Amniotic stem cell (primary cell): ENCODE measurements around the gene NEMP2.

Source experiments
- DNase-seq: peaks from one replicate; lab custom pipeline; 2025; lab: John Stamatoyannopoulos, UW

The NEMP2 gene

DNA sequence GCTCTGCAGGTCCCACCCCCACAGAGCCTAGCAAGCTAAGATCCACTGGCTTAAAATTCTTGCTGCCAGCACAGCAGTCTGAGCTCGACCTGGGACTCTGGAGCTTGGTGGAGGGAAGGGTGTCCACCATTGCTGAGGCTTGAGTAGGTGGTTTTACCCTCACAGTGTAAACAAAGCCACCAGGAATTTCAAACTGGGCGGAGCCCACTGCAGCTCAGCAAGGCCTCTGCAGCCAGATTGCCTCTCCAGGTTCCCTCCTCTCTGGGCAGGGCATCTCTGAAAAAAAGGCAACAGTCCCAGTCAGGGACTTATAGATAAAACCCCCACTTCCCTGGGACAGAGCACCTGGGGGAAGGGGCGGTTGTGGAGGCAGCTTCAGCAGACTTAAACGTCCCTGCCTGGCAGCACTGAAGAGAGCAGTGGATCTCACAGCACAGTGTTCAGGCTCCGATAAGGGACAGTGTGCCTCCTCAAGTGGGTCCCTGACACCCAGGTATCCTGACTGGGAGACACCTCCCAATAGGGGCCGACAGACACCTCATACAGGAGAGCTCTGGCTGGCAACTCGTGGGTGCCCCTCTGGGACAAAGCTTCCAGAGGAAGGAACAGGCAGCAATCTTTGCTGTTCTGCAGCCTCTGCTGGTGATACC is 20.0 kb upstream of the NEMP2 start:
- DNase-seq = no peak

DNA sequence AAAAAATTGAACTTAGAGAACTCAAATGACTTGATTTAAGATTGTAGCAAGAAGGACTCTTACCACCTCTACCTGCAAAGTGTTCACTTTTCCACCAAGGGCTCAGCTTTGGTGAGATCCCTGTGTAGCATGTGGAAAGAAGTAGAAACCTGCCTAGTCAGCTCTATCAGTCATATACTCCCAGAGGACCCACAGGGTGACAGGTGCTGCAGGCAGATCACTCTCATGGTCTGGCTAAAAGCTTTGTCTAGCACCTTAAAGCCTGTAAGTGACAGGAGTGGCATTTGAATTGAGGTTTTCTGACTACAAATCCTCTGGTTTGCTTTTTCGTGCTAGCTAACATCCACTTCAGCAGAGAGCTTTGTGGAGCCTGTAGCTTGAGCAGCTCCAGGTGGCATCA is 18.7 kb upstream of the NEMP2 start:
- DNase-seq = no peak

DNA sequence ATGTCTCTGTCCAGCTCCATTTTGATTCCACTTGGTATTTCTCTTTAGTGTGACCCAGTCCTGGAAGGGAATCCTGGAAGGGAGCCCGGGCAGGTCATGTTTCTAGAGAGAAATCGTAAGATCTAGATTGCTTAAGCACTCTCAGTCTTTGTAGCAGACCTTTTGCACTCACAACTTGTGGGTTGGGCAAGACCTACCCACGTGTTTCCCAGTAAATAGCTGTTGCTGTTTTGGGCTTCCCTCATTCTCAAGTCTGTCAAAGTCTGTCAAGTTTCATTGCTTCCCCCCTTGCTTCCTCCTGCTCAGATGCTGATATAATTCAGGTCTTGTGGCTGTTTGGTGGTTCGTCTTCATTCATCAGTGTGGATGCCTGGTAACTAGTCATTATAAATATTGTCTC is 17.4 kb upstream of the NEMP2 start:
- DNase-seq = no peak

DNA sequence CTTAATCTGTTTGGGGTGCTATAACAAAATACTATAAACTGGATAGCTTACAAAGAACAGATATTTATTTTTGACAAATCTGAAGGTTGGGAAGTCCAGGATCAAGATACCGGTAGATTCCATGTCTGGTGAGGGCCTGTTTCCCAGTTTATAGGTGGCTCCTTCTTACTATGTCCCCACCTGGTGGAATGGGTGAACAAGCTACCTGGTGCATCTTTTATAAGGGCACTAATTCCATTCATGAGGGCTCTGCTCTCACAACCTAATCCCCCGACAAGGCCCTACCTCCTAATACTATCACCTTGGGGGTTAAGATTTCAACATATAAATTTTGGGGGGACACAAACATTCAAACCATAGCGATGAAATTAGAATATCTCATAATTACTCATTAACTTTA is 15.6 kb upstream of the NEMP2 start:
- no peak for DNase-seq

DNA sequence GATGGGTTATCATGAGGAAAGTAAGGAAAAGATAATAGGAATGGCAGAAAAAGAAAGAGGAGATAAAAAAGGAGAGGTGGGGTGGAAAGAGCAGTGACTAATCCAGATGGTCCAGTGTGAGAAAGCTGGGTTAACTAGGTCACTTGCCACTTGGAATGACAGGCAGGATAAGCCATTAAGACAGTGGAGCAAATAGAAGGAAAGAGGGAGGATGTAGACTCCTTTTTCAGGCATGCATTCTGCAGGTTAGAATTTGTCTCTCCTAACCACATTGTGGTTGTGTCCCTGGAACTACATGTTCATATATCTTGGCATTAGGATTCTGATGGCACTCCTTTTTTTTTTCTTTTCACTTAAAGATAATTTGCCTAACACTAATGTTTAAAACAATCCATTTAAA is 13.4 kb upstream of the NEMP2 start:
- no peak for DNase-seq

DNA sequence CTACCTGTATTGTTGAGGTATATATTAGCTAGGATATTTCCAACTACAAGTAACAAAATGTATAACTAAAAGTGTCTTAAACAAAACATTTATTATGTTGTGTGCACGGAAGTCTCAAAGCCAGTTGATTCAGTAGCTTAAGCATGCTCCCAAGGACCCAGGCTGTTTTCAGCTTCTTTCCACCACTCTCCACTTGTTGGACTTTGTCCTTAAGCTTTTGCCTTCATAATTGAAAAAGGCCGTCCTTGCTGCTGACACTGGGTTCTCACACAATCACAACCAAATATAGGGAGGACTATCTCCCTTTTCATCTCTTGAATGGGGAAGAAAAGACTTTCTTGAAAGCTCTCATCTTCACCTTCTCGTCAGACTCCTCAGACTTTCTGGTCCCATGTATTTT is 12.2 kb upstream of the NEMP2 start:
- DNase-seq = no peak

DNA sequence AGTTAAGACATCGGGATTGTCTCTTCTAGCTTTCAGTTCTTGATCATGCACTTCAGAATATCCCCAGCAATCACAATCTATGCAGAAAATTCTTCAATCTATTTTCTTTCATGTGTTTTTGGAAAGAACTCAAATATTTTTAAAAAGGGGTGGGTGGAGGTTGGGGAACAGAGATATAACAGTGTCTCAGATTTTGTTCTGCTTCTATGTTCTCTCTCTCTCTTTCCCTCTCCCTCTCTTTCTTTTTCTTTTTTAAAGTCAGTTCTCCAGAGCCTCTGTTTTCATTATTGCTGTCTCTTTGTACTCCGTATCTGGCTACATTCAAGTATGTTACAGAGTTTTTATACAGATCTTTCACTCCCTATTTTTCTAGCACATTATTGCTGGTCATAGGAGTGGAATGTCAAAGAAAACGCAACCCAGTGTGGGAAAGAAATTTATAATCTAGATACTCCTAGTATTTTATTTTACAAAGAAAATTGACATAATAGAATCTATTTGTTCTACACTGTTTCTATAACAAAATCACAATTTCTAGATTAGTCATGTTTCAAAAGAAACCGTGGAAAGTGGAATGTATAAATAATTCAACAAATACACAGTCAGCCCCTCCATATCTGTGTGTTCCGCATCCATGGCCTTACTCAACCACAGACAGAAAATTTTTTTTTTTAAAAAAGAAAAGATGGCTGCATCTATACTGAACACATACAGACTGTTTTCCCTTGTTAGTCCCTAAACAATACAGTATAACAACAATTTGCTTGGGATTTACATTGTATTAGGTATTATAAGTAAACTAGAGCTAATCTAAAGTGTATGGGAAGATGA is 11.2 kb upstream of the NEMP2 start:
- no peak for DNase-seq

DNA sequence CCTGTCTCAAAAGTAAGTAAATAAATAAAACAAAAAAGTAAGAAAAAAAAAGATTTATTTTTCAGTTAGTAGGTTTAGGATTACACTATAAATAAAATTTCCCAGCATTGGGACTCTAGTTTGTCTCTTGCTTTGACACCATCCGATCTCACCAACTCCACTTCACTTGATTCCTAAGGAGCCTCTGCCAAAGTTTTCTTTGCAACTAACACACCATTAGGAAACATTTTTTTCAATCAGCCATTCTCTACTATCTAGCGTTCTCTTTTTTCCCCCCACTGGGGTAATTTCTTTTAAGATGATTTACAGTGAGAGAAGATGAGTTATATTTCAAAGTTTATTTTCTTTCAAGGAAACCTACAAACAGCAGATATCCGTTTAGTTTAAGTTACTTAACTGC is 10.6 kb upstream of the NEMP2 start:
- DNase-seq = no peak

DNA sequence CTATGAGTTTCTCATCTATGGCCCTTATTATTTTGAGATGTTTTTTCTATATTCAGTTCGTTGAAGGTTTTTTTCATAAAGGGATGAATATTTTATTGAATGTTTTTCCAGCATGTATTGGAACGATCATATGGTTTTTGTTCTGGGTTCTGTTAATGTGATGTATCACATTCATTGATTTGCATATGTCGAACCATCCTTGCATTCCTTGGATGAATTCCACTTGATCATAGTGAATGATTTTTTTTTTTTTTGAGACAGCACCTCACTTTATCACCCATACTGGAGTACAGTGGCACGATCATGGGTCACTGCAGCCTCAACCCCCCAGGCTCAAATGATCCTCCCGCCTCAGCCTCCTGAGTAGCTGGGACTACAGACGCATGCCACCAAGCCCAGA is 5.5 kb upstream of the NEMP2 start:
- DNase-seq = no peak

DNA sequence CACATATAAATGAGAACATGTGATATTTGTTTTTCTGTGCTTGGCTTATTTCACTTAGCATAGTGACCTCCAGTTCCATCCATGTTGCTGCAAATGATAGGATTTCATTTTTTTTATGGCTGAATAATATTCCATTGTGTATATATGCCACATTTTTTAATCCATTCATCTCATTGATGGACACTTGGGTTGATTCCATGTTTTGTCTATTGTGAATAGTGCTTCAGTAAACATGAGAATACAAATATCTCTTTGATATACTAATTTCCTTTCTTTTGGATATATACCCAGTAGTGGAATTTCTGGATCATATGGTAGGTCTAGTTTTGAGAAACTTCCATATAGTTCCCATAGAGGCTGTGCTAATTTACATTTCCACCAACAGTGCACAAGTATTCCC is 3.7 kb upstream of the NEMP2 start:
- DNase-seq = no peak

DNA sequence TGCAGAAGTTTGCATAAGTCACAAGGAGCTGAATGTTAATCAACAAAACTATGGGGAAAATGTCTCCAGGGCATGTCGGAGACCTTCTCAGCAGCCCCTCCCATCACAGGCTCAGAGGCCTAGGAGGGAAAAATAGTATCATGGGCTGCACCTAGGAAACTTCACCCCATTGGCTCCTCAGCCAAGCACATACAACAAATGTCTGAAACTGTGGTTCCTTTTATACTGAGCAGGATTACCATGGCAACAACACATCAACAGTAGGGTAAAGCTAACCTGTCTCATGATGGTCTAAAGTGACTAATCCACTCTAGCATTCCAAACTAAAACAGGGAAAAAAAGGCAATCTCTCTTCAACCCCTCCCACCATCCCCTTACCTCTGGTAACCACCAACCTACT is 3.2 kb upstream of the NEMP2 start:
- DNase-seq = no peak

DNA sequence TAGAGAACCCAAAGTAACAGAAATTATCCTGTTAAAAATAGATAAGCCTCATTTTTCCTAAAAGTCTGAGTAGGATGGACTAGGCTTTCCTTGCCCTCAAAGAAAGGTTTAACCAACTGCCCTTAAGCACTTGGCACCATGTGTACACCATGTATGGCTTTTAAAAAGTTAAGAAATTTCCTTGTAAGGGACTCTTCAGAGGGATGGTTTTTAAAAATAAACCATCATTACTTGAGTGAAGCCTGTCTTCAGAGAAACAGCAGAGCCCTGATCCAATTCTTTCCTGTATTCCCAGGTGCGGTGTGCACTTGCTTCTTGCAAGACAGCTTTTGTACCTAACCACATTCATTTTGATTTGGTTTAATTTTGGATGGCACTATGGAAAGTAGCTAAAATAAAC is 1.1 kb upstream of the NEMP2 start:
- DNase-seq = no peak

DNA sequence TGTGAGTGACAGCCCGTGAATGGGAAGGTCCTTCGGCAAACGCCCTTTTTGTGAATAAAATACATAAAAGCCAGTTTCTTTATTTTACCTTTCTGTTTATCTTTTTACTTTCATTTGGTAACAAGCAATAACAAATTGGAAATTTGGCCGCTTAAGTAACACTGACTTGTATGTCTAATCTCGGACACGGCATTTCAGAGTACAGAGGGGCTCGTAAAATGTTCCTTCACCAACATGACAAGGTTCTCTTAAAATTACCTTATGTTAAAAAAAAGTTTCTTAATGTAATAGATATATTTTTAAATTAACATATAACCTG is 558 bp upstream of the NEMP2 start:
- no peak for DNase-seq

DNA sequence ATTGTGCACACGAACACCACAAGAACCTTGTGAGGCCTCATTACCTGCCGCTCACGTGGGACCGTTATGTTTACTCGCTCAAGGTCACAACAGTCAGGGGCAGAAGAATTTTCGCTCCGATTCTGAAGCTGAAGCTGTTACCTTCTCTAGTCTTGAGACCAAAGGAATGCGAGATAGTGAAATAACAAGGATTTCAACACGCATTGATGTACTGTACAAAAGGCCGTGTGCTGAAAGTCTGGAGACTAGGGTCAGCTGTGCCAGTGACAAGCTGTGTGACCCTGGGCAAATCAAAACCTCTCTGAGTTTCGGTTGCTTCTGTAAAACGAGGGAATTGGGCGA is 583 bp downstream of the NEMP2 start:
- DNase-seq = no peak

DNA sequence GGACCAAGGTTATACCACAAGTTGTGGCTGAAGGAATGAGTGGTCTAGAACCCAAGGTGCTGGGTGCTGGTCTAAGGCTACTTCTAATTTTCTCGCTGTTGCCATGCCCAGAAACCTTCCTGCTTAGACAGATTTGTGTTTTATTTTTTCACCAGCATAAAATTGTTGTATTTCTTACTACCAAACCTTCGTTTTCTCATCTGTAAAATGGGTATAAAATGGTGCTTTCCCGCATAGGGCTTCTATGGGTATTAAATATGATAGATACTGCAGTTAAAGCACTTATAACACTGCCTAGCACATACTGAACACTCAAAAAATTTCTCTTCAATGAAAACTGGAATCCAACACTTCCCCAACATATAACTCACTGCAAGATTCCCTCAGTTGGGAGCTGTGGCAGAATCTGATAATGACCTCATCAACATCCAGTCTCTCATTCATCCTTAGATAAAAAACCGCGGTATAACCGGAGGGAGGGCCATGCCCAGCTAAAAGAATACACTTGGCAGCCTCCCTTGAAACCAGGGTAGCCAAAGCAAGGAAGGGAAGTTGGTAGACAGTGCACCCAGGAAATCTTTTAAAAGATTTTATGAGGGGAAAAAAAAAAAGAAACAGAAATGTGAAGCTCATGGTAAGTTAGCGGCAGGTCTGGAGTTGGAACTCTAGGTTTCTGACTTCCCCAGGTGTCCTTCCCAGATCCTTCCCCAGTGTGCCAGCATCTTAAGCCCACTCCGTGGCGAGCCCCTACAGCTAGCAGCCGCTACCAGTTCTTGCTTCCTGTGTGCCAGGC is 1.2 kb downstream of the NEMP2 start:
- no peak for DNase-seq

DNA sequence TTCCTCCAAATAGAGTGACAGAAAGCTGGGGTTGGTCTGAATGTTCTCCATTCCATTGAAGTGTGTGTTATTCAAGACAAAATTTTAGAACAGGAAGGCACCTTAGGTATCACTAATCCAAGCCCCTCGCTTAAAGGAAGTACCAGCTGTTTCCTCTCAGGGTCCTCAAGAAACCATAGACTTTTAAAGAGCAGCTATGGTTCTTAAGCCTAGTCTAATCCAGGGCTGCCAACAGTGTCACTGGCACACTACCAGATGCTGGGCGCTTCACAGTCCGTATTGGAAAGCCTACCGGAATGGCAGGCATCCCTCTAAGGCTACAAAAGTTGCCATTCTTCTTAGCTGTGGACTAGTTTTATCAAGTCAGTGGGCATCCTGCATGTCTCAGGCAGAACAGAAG is 1.9 kb downstream of the NEMP2 start:
- DNase-seq = no peak

DNA sequence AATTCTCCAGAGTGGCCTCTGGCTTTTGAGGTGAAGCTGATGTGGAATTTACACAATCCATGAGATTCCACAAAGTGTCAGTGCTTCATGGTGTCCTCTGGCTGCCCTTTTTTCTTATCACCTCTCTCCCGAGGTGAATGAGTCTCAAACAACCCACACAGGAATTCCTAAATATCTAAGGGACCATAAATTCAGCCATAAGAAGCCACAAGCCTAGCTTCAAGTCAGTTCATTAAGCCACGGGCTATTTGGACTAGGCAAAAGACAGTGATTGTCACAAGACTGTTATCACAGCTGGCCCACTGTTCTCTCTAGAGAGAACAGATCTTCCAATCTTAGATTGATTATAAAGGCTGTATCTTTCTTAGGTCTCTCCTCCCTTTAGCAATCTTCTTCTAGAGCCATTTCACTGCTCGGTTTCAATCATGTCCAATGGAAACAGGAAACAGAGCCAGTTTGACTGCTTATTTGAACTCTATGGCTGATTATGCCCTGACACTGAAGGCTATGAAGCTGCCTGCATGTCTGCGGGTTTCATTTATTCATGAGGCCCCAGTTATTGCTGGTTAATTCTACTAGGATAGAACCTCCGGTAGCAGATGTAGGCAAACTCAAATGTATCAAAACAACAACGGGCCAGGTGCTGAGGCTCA is 4.1 kb downstream of the NEMP2 start:
- no peak for DNase-seq

DNA sequence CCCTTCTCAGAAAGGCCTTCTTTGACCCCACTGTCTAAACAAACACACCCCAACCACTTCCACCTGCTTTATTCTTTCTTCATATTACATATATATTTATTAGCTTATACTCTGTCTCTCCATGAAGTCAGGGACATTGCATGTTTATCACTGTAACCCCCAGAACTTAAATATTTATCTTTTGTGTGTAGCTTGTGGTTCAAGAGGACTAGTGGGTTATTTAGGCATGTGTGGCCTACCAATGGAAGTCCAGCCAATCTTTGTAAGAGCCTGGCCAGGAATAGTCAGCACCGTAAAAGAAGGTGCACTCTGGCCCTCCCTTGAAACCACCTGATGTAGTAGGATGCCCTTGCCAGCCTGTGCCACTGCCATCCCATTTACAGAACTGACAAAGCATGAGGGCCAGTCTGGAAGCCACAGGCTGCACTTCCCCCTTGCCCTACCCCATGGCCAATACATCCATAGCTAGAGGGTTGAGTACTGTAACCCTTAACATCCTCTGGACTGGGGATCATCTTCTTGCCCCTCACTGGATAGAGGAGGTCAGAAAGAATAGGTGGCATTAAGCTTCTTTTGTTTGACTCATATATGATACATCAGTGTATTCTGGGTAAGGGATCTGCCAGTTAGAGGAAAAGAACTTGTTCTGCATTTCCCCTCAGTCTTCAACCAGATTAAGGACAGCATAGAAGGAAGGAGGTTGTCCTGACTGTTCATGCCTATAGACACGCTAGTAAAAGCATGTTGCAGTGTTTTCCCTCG is 4.9 kb downstream of the NEMP2 start:
- DNase-seq = no peak

DNA sequence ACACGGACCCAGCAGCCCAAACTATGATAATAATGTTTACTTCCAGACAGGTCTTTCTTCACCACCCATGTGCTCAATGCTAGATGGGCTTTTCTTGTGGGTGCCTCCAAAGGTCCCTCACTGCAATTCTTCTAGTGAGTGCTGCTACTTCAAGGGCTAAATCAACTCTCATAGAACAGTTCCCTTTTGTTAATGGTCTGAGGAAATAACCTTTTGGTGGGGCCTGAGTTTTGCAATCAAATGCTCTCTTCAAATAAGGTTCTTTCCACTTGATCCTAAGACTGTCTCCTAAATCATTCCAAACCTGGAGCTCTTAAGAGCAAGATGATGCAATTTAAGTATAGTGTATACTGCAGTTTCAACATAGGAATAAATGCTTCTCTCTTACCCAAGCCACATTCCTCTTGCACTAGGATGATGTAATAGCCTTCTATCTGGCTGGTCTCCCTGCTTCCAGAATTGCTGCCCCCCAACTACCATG is 6.0 kb downstream of the NEMP2 start:
- DNase-seq = no peak

DNA sequence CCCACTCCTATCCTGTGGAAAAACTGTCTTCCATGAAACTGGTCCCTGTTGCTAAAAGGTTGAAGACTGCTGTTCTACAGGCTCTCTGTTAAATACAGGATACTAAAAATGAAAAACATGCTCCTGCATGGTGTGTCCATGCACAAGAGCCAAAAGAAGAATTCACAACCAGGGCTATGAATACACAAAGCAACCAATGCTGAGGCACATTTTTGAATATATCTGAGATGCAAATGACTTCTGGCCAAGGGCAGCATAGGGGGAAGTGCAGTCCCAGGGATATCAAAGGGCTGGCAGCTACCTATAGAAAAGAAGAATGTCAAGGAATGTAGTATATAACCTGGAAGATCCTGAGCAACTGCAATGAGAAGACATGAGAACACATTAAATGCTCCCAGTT is 6.6 kb downstream of the NEMP2 start:
- no peak for DNase-seq

DNA sequence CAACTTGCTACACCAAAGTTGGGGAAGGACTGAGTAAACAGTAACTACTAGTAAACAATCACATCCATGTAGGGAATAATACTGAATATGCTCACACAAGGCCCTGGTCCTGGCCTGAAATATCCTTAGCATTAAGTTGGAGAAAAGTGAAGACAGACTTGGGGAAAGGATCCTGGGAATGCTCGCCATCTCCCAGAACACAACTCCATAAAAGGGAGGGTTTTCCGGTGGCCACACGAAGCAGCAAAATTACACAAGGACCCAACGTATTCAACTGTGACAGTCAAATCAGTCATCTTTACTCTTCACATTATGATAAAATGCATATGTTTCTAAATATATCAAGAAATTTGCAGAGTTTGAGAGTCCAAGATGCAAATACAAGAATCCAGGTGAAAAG is 7.3 kb downstream of the NEMP2 start:
- no peak for DNase-seq
